Fibroblast of peridontal ligament (primary cell): ENCODE measurements around the gene SH3BP5.
A peak's percentile ranks its signal among the peaks of the same experiment; 100 is the strongest.
"Not testable (repeated sequence)": the region's sequence is repeated elsewhere in the genome, so short reads cannot be mapped to it uniquely, and the experiment has no call there.

Source experiments
- DNase-seq: peaks from one replicate; pipeline ENCODE4 v3.0.0-alpha.2; 2010; ENCODE audit errors: extremely low read depth

The SH3BP5 gene, protein sequence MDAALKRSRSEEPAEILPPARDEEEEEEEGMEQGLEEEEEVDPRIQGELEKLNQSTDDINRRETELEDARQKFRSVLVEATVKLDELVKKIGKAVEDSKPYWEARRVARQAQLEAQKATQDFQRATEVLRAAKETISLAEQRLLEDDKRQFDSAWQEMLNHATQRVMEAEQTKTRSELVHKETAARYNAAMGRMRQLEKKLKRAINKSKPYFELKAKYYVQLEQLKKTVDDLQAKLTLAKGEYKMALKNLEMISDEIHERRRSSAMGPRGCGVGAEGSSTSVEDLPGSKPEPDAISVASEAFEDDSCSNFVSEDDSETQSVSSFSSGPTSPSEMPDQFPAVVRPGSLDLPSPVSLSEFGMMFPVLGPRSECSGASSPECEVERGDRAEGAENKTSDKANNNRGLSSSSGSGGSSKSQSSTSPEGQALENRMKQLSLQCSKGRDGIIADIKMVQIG

DNA sequence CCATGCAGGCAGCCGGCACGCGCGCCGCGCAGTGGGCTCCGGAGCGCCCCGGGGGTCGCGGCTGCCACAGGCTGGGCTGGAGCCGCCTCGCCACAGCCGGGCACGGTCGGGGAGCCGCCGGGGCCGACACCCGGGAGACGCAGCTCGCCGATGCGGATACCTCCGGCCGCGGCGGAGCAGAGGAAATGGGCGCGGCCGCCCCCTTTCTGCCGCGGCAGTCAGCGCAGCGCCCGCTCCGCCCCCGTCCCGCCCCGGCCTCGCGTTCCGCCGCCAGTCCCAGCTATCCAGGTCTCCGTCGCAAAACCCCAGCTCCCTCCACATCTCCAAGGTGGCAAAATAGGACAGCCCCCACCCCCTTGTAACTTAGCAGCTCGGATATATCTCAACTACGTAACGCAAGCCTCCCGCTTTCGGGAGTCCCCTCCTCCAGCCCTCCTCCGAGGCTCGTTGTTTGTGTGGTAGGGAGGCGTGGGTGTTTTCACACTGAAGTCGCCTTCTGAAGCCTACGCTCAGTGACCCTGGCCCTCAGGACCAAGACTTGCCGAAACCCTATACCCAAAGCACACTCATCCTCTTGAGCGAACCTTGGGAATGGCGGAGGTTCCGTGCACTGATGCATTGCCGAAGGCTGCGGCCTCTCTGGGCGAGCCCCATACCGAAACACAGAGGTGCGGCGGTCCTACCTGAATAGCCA, at the start of gene SH3BP5:
Gene SH3BP5 (minus strand): TSS at position 182 of the 694 bp plus-strand sequence. CDS start 178 bp downstream, at position 4.
- peak; percentile 43 for DNase-seq

GRCh38 chr3:15380980-15381890, 48.8 kb upstream of the SH3BP5 start:
- DNase-seq: no peak

- DNase-seq: peak; percentile 96
Measured at GRCh38 chr3:15377961-15378791, 45.8 kb upstream of the SH3BP5 start.

GRCh38 chr3:15375461-15376000, 43.1 kb upstream of the SH3BP5 start:
- DNase-seq: no peak

GRCh38 chr3:15372918-15373317, 40.5 kb upstream of the SH3BP5 start:
- DNase-seq: no peak

DNA sequence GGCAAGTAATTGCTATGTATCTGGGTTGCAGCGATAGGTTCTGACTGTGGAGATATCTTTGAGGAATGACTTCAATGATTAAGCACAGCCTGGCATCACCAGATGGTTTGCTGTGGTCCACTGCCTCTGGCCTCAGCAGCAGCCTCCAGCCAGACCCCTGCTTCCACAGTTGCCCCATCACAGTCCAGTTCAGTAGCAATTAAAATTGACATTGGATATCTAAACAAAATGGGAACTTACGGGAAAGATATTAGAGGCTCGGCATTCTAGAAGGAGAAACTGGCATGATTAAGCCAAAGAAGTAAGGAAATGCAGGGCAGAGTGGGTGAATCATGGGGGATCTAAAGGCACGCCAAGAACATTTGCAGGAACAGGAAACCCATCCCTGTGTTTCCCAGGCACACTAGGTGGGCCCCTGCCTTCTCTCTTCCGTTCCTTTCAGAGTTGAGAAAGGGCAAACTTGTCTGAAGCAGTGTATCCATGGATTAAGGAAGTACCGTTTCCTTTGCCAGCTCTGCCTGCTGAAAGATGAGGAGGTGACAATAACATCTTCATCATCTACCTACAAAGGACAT, 36.3 kb upstream of the SH3BP5 start:
- DNase-seq: peak; percentile 56

DNA sequence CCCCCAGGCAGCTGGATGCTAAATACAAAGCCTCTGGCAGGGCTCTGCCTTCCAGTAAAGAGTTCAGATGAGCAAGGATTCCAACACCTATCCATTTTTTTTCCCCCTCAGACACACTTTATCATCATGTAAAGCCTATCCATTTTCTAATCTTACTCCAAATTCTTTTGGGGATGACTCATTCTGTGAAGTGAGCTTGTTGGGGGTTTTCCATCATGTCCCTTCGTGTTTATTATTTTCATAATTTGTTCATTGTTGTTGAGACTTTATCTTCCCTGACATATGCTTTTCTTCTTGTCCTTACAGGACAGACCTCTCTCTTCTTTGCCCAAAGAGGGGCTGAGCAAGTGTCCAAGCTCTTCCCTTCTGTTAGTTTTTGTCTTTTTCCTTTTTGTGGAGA, 34.7 kb upstream of the SH3BP5 start:
- peak; percentile 37 for DNase-seq

- peak; percentile 19 for DNase-seq
Measured at GRCh38 chr3:15364078-15364477, 31.7 kb upstream of the SH3BP5 start.

DNA sequence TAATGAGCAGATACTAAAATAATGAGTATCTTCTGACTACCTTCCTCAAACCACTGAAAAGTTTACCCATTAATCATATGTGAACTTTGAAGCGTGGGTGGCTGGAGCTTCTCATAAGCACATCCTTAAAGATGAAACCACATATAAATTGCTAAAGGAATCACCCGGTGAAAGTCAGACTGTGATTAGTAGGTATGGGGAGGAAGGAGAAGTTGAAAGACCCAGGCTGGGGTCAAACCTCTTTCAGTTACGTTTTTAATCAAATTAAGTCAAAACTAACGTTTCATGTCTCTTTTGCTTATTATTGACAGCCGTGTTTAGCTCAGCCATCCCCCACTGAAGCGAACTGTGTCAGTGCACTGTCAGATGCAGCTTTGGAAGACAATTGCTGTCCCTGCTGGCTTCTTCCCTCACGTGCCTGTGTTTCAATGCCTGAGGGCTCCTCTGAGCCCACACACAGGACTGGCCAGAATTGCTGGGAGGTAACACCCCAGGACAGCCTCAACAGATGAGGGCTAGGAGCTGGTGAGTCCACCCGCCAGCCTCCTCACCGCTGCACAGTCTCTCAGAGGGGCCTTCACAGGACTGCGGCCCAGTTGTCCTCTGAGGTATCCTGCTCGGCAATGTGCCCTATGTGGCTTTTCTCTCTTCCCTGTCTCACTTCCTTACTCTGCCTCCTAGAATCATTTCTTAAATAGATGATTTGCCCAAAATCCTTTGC, 29.3 kb upstream of the SH3BP5 start:
- DNase-seq: no peak

DNA sequence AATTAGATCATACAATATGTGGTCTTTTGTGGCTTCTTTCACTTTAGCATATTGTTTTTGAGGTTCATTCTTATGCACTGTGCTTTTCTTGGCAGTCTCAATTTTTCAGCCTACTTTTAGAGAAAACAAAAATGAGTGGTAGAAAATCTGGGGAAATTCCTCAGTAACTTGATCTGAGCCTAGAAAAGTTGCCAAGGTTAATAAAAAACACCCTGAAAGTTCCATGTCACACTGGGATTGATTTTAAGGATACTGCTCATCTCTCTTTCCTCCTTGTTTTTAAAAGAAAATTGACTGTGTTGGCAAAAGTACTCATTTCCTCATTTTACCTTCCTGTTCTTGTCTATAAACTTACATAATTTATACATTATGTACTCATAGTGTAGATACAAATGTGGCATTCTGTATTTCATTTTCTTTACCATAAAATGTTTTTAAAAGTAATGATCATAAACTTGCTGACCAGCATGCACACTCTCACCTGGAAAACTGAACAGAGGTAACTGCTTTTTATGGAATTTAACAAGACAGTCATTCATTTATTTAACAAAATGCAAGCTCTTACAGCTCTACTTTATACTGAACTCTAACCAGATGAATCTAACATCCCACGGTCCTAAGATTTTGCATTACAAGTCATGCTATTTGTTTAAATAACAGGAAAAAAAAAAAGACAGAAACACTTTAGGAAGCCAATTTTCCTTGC, 28.6 kb upstream of the SH3BP5 start:
- DNase-seq: peak; percentile 92

DNA sequence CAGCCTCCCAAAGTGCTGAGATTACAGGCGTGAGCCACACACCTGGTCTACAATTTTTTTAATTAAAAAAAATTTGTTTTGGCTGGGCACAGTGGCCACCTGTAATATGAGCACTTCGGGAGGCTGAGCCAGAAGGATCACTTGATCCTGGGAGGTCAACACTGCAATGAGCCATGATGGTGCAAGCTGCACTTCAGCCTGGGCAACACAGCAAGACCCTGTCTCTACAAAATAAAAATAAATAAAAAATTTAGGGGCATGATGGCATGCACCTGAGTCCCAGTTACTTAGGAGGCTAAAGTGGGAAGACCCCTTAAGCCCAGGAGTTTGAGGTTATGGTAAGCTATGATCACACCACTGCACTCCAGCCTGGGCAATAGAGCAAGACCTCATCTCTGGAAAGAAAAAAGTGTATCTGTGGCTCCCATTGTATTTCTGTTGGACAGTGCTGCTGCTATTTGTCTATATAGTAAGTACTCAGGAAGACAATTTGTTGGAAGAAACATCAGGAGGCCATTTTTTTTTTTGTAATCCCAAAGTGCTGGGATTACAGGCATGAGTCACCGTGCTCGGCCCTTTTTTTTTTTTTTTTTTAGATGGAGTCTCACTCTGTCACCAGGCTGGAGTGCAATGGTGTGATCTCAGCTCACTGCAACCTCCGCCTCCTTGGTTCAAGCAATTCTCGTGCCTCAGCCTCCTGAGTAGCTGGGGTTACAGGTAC, 27.5 kb upstream of the SH3BP5 start:
- DNase-seq: peak; percentile 53

- not testable (repeated sequence) for DNase-seq
Measured at GRCh38 chr3:15356651-15357061, 24.3 kb upstream of the SH3BP5 start.

- DNase-seq: peak; percentile 50
Measured at GRCh38 chr3:15356176-15356575, 23.8 kb upstream of the SH3BP5 start.

GRCh38 chr3:15355086-15355485, 22.7 kb upstream of the SH3BP5 start:
- DNase-seq: no peak

DNA sequence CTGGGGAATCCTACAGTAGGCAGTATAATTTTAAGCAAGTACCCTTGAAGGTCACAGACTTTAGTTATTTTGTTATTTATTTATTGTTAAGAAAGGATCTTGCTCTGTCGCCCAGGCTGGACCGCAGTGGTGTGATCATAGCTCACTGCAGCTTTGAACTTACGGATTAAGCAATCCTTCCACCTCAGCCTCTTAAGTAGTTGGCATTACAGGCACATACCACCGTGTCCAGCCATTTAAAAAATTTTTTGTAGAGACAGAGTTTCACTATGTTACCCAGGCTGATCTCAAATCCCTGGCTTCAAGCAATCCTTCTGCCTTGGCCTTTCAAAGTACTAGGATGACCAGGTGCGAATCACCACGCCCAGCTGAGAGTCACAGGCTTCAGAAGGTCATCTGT, 22.1 kb upstream of the SH3BP5 start:
- no peak for DNase-seq

GRCh38 chr3:15350141-15350540, 17.8 kb upstream of the SH3BP5 start:
- DNase-seq: no peak

- not testable (repeated sequence) for DNase-seq
Measured at GRCh38 chr3:15349438-15349837, 17.1 kb upstream of the SH3BP5 start.

- DNase-seq: no peak
Measured at GRCh38 chr3:15348246-15348645, 15.9 kb upstream of the SH3BP5 start.
